GM19455 (cell line): ENCODE measurements around the gene UTRN.

ENCODE experiments used
- ATAC-seq: cut with Tn5 transposase; IDR thresholded peaks from one replicate; pipeline ENCODE4 v1.9.1; 2021; ENCODE audit not compliant: unreplicated experiment

Gene UTRN

DNA sequence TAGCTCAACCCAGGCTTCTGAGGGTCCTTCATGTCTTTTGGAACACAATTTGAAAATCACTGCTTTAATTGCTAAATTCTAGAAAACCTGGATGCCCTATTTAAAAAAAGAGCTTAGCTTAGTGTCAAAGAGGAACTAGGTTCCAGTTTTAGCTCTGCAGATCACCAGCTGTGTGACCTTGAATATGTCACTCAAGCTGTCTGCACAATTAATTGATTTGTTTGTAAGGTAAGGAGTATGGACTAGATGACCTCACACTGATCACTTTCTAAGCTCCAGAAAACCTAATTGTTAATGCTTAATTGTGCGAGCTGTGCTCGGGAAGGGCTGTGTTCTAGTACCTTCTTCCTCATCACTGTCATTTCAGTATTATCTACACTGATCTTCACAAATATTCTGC, 26.2 kb downstream of the UTRN start:
- ATAC-seq, result no peak

GRCh38 chr6:144314003-144314485, 28.9 kb downstream of the UTRN start:
- ATAC-seq, result no peak

- no peak for ATAC-seq
These were observed 29.4 kb downstream of the UTRN start for GRCh38 chr6:144314562-144314961.

DNA sequence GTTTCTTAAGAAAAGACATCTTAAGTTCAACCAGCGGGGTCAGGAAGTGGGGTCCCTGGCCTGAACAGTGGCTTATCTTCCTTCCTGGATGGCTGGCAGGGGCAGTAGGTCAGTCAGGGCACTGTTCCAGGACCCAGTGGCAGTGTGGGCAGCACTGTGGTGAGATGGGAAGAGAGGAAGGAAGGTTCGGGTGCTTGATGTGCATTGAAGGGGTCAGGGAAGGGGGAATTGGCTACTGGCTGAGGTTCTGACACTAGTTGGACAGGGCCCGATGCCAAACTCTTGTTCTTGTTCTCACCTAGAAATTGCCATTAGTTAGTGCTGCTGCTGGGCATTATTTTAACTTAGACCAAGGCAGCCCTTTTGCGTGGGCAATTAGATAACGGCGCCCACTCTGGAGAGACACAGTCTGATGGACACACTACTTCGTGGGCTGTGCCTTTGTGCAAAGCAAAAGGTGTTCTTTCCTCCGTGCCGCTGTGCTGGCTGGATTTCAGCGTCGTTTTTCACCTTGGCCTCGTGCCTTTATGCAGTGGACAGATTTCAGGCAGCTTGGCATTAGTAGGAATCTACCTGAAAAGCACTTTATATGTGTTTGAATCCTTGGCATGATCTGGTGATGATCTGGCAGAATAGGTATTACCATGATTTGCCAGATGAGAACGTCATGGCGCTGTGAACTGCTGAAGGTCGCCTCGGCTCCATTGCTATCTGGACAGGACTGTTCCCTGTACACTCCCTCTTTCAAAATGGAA, 30.3 kb downstream of the UTRN start:
- no peak for ATAC-seq

DNA sequence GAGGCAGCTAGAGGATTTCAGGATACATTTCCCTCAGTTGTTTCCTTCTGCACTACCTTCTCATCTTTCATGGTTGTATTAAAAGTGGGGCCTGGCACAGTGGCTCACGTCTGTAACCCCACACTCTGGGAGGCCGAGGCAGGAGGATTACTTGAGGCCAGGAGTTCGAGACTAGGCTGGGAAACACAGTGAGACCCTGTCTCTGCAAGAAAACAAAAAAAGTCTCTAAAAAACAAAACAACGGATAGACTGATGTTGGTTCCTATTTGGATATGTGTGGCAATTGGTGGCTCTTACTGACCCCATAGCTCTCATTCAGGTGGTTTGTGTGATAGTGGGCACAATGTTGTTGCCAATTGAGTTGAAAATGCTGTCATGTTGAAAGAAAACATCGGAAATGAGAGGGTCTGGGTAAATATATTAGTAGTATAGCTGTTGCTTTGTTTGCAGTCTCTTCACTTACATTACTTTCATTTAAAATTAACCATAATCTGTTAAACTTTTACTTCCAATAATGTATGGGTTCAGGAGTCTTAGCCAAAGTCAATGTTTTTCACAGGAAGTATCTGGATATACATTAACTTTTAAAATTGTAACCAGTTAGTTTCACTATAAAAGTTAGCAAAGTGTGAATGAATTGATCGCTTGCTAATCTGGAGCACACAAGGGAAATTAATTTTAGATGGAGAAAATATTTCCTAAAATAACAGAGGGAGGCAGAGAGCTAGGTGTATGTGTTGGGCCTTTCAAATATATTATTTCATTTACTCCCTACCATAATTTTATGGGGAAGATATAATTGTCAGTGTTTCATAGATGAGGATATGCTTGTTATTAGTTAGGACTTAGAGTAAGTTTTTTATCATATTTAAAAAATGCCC, 31.1 kb downstream of the UTRN start:
- no peak for ATAC-seq

DNA sequence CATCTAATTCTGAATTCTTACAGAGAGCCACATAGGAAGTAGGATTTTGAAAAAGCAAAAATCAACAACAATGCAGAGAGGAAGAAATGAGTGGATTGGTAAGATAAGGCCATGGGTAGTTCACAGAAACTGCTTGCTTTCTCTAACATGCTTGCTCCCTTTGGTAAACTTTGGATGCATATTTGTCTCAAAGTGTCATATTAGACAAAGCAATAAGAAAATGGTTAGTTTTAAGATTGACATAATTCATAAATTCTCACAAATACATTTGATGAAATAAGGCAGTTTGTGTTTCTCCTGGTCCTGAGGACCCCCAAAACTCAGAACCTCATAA, 31.7 kb downstream of the UTRN start:
- no peak for ATAC-seq

GRCh38 chr6:144317736-144318135, 32.6 kb downstream of the UTRN start:
- ATAC-seq, result no peak

GRCh38 chr6:144319211-144319610, 34.1 kb downstream of the UTRN start:
- no peak for ATAC-seq

DNA sequence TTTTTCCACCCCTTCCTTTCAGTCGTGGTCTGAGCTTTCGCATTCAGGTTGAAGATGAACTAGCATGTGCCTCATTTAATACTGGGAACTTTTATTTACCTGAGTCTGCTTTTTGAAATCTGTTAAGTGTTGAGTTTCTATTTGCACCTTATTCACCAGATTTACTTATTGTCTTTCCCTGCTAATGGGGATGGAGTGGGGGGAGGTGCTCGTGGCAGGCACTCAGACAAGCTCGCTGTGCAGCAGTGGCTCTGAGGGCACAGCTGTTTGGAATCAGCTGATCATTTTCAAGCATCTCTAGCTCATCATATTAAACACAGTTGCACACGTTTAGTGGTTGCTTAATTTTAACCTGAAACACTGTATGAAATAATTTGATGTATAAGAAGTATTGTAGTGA, 35.6 kb downstream of the UTRN start:
- ATAC-seq, result no peak

- no peak for ATAC-seq
These were observed 36.9 kb downstream of the UTRN start for GRCh38 chr6:144321839-144322591.

DNA sequence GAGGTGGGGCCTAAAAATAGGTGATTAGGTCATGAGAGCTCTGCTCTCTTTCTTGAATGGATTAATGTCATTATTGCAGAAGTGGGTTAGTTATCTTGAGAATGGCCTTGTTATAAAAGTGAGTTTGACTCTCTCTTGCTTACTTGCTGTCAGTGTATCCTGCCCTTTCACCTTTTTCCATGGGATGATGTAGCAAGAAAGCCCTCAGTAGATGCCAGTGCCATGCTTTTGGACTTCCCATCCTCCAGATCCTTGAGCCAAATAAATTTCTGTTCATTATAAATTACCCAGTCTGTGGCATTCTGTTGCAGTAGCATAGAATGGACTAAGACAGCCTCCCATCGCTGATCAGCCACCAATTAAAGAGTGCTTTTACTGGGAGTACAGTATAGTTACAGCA, 40.1 kb downstream of the UTRN start:
- ATAC-seq, result no peak

- no peak for ATAC-seq
These were observed 41.3 kb downstream of the UTRN start for GRCh38 chr6:144326393-144326792.

GRCh38 chr6:144327081-144327480, 41.9 kb downstream of the UTRN start:
- no peak for ATAC-seq

DNA sequence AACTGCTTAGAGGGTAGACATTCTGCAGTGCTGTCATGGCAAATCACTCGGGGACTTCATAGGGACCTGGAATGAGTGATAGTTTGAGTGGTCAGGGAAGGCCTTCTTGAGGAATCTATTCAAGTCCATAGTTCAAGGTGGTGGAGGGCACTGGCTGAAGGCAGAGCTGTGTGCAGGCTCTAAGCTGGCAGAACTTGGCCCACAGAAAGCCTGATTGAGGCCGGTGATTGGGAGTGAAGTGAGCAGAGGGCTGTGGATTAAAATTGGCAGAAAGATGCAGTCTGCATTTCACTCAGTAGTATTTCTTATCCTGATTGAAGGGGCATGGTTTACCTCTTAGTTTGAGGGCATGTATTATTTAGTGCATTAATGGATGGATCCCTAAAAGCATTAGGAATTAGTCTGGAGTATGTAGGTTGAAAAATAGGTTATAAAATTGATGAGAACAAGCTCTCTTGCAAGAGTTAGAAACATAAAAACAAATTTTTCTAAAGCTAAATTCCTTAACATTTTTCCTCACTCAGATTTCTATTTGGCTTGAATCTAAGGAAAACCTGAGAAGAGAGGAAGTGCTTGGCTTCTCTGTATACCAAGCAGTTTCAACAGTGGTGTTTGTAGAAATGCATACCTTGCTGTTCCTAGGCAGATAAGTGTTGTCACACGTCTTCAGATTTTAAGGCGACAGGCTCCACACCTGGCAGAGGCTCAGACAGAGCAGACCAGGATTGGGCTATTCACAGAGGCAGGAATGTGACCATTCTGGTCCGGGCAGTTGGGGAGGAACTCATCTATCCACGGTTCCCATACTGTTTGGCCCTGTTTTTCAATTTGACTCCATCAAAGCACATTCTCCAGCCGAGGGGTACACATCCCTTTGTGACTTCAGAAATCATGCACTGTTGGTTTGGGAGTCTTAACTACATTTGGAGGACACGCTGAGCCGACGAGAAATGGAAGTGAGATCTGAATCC, 45.2 kb downstream of the UTRN start:
- no peak for ATAC-seq

GRCh38 chr6:144331491-144331969, 46.4 kb downstream of the UTRN start:
- ATAC-seq, result no peak

GRCh38 chr6:144332177-144332576, 47.0 kb downstream of the UTRN start:
- no peak for ATAC-seq

- peak; percentile 63 for ATAC-seq
These were observed 49.1 kb downstream of the UTRN start for GRCh38 chr6:144334150-144334708.
